ENCODE results near the gene NOL3. TPM values are rescaled to one million over a fixed set of nuclear protein-coding genes. Genes with fewer than 3 reads are reported as not detected.
A peak's percentile ranks its signal among the peaks of the same experiment; 100 is the strongest.

Gene NOL3
- total RNA-seq, 1 experiment from 2014 or later = 5.3 TPM

DNA sequence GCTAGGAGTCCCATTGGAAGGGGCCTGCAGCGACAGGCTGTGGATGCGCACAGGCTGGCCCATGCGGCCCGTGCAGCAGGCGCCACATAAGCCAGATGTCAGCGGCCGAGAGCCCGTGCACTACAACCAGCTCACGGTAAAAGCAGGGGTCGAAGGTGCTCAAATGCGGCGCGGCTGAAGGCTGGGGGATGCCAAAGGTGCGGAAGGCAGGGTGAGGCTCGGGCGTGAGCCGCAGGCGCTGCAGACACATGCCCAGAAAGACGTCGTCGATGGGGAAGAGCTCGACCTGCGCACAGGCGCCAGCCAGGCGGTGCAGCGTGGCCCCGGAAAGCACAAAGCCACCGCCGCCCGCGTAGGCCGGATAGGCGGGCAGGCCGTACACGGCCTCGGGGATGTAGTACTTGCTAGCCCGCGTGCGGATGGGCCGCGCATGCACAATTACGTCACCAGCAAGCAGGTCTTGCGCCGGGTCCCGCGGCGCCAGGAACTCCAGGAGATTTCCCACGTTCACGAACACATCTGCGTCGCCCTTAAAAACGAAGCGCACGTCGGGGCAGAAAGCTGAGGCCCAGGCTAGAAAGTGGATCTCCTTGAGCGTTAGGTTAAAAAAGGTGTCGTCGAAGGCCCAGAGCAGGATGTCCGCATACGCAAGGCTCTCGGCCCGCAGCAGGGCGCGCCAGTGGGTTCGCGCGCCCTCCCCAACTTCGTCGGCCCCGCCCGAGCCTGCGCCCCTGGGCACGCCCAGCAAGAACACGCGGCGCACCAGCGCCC lies 20.9 kb upstream of the NOL3 start:
- DNase-seq = peak; percentile 96
- Histone ChIP-seq H3K4me3 (ENCODE audit: insufficient read depth, low read depth, low read length) (peak overlapping the region; percentile 65), H3K27me3 (ENCODE audit: control insufficient read depth, insufficient read depth, low read length) (peaks cover 51% of the 10 kb centered on the region), H3K36me3 (replicated peaks; ENCODE audit: control insufficient read depth, insufficient read depth, low read length) (peaks cover 25% of the 10 kb centered on the region)

GRCh38 chr16:67150047-67150832 lies 20.1 kb upstream of the NOL3 start:
- Histone ChIP-seq H3K27me3 (ENCODE audit: control insufficient read depth, insufficient read depth, low read length) (peaks cover 59% of the 10 kb centered on the region), H3K4me3 (ENCODE audit: insufficient read depth, low read depth, low read length) (peak overlapping the region; percentile 65), H3K36me3 (replicated peaks; ENCODE audit: control insufficient read depth, insufficient read depth, low read length) (peaks cover 20% of the 10 kb centered on the region)
- DNase-seq = peak; percentile 97

GRCh38 chr16:67150833-67151396 lies 19.4 kb upstream of the NOL3 start, which contains the start of gene B3GNT9:
B3GNT9 (minus strand) TSS chr16:67150998; CDS start chr16:67150485, 513 bp downstream.
- H3K36me3 ChIP-seq (replicated peaks; ENCODE audit: control insufficient read depth, insufficient read depth, low read length) = peaks cover 14% of the 10 kb centered on the region
- H3K4me3 ChIP-seq (ENCODE audit: insufficient read depth, low read depth, low read length) = peak within 1 kb of the TSS; percentile 65
- DNase-seq = peak; percentile 94
- H3K27me3 ChIP-seq (ENCODE audit: control insufficient read depth, insufficient read depth, low read length) = peaks cover 66% of the 10 kb centered on the region

DNA sequence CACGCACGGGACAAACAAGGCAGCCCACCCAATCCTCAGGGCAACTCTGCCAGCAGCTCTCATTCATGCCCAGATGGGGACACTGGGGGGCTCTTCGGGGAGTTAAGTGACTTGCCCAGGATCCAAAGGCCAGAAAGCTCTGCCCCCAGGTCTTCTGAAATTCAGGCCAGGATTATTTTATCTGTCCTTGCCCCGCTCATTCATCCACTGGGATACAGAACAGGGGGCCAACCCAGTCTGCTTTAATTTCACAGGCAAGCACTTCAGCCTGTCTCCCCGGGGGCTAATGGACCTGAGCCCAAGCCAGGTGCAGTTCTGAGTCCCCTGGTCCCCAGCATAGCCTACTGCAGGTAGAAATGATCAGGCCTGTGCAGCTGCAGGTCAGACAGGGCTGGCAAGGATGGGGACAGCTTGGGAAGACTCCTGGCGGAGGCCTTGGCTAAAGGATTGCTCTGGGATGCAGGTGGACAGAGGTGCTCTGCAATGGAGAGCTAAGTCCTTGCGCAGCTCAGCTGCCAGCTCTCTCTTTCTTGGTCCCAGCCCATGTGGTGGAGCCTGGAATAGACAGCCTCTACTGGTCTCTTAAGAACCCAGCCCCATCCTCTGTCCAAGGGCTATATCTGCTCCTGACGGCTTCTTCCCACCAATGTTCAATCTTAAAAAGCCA lies 18.8 kb upstream of the NOL3 start:
- peak; percentile 60 for DNase-seq
- Histone ChIP-seq H3K36me3 (replicated peaks; ENCODE audit: control insufficient read depth, insufficient read depth, low read length) (peaks cover 10% of the 10 kb centered on the region), H3K4me3 (ENCODE audit: insufficient read depth, low read depth, low read length) (peak overlapping the region; percentile 65; the same call in 1 of the 2 replicates), H3K27me3 (ENCODE audit: control insufficient read depth, insufficient read depth, low read length) (peaks cover 72% of the 10 kb centered on the region)

- Histone ChIP-seq H3K36me3 (replicated peaks; ENCODE audit: control insufficient read depth, insufficient read depth, low read length) (no peaks in the 10 kb centered on the region), H3K27me3 (ENCODE audit: control insufficient read depth, insufficient read depth, low read length) (peaks cover 100% of the 10 kb centered on the region), H3K4me3 (ENCODE audit: insufficient read depth, low read depth, low read length) (peak overlapping the region; percentile 30; the same call in 1 of the 2 replicates)
- DNase-seq = peak; percentile 82
Observed at GRCh38 chr16:67154578-67155294, 15.6 kb upstream of the NOL3 start.

DNA sequence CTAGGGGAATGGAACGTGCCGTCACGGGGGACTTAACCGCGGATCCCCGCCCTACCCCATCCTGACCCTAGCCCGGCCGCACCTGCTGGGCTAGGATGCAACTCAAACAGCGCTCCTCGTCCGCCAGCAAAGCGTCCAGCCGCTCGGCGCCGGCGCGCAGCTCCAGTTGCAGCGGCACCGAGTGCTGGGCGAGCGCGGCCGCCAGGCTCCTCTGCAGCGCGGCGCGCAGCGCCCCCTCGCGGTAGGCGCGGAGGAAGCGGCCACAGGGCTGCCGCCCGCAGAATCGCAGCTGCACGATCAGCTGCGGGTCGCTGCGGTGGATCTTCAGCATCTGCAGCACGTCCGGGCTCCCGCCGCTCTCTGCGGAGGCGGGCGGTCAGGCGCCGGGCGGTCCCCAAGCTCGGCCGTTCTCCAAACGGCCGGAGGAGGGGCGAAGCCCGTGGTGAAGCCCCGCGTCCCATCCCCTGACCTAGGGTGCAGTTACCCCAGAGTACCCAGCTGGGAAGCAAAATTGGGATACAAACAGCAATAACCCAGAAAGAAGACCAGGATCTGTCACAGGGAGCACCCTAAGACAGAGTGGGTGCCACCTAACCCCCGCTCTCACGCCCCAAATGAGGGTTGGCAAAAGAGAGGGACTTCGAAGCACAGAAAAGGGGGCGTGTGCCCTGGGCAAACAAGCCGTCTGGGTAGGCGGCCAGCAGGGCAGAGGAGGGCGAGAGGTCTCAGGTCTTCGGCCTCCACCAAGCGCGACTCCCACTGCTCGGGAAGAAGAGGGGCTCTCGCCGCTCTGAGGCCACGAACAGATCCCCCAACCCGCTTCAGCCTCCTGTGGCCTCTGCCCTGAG lies 14.8 kb upstream of the NOL3 start:
- H3K4me3 ChIP-seq (ENCODE audit: insufficient read depth, low read depth, low read length) = peak overlapping the region; percentile 30; the same call in 1 of the 2 replicates
- no peaks in the 10 kb centered on the region for H3K36me3 ChIP-seq (replicated peaks; ENCODE audit: control insufficient read depth, insufficient read depth, low read length)
- DNase-seq = peak; percentile 98
- peaks cover 100% of the 10 kb centered on the region for H3K27me3 ChIP-seq (ENCODE audit: control insufficient read depth, insufficient read depth, low read length)

GRCh38 chr16:67156143-67156844 lies 14.0 kb upstream of the NOL3 start:
- Histone ChIP-seq H3K36me3 (replicated peaks; ENCODE audit: control insufficient read depth, insufficient read depth, low read length) (no peaks in the 10 kb centered on the region), H3K4me3 (ENCODE audit: insufficient read depth, low read depth, low read length) (no peak overlapping the region), H3K27me3 (ENCODE audit: control insufficient read depth, insufficient read depth, low read length) (peaks cover 99% of the 10 kb centered on the region)
- DNase-seq = no peak

DNA sequence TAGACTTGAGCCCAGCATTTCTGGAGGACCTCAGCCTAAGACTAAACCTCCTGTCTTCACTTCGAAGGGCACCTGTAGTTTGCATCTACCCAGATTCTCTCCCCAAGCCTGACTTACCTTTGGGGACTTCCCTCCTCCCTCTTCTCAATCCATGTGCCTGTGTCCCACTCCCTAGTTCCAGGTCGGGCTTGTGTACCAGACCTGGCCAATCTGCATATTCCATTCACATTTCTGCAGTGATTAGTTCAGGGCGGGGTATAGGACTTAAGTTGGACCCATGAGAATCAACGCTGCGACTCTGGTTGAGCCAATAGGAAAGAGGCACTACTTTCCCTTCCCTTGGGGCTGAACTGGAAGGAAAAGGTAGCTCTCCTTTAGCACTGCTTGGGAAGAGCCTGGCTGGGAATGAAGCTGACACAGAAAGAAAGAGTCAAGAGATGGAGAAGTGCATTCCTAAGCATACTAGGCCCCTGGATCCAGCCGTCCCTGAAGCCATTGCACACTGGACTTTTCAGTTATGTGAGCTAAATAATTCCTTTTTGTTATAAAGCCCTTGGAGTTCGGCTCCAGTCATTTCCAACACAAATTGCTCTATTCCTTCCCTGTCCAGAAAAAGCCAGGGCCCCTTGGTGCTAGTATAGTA lies 13.1 kb upstream of the NOL3 start:
- peaks cover 99% of the 10 kb centered on the region for H3K27me3 ChIP-seq (ENCODE audit: control insufficient read depth, insufficient read depth, low read length)
- DNase-seq = no peak
- no peaks in the 10 kb centered on the region for H3K36me3 ChIP-seq (replicated peaks; ENCODE audit: control insufficient read depth, insufficient read depth, low read length)
- no peak overlapping the region for H3K4me3 ChIP-seq (ENCODE audit: insufficient read depth, low read depth, low read length)

DNA sequence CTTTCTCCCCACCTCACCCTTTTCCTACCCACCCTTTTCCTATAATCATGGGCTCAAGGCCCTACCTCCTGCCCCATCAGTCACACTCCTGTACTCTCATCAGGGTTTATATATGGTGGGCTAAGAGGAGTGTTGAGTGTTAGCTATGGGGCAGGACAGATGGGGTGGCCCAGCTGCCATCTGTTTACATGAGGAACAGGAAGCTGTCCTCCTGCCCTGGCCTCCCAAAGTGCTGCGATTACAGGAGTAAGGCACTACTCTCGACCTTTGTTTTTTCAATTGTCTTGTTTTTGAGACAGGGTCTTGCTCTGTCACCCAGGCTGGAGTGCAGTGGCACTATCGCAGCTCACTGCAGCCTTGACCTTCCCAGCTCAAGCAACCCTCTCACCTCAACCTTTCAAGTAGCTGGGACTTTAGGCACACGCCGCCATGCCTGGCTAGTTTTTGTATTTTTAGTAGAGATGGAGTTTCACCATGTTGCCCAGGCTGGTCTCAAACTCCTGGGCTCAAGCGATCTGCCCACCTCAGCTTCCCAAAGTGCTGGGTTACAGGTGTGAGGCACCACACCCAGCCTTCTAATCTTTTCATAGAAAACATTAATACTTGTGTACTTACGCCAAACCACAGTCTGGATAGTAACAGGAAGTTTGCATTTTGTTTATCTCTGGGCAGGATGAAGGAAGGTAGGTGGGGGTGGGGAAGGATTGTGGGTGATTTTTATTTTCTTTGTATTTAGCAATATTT lies 12.3 kb upstream of the NOL3 start:
- Histone ChIP-seq H3K4me3 (ENCODE audit: insufficient read depth, low read depth, low read length) (no peak overlapping the region), H3K27me3 (ENCODE audit: control insufficient read depth, insufficient read depth, low read length) (peaks cover 99% of the 10 kb centered on the region), H3K36me3 (replicated peaks; ENCODE audit: control insufficient read depth, insufficient read depth, low read length) (no peaks in the 10 kb centered on the region)
- DNase-seq = no peak

DNA sequence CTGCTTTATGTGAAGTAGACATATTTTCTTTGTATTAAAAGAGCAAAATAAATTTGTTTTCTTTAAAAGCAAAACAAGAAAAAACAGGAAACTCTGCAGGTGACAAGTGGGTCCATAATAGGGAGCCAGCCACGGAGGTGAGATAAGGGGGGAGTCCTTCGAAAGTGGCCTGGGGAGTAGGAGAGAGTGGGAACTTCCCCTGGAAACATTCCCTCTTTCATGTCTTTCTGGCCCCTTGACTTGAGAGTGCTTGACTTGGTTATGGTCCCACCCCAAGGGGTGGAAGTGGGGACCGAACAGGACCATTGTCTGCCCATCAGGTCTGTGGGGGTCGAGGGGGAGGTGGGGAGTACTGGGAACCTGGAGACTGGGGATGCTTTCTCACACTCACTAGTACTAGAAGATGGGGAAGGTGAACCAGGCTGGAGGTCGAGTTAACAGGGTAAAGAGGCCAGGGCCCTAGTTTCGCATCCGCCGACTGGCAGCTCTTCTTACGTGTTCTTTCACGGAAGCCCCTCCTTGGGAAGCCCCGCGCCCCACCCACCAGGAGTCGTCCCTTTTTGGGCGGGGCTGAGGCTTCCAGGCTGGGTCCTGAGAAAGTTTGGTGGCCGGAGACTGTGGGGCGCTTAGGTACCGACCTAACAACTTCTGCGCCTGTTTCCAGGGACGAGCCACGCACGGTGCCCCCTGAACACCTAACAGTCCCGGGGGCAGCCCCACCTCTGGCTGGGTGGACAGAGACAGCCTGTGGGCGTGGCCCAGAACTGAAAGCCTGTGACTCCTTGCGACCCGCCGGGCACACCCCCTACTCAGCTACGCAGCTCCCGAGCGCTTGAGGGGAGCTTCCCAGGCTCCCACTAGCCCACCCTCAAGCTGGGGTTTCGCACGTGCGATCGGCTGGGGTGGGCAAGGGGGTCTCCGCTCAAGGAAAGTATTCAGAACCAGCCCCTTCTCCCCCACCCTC lies 11.4 kb upstream of the NOL3 start:
- DNase-seq = peak; percentile 78
- no peaks in the 10 kb centered on the region for H3K36me3 ChIP-seq (replicated peaks; ENCODE audit: control insufficient read depth, insufficient read depth, low read length)
- H3K4me3 ChIP-seq (ENCODE audit: insufficient read depth, low read depth, low read length) = peak overlapping the region; percentile 58
- peaks cover 99% of the 10 kb centered on the region for H3K27me3 ChIP-seq (ENCODE audit: control insufficient read depth, insufficient read depth, low read length)

DNA sequence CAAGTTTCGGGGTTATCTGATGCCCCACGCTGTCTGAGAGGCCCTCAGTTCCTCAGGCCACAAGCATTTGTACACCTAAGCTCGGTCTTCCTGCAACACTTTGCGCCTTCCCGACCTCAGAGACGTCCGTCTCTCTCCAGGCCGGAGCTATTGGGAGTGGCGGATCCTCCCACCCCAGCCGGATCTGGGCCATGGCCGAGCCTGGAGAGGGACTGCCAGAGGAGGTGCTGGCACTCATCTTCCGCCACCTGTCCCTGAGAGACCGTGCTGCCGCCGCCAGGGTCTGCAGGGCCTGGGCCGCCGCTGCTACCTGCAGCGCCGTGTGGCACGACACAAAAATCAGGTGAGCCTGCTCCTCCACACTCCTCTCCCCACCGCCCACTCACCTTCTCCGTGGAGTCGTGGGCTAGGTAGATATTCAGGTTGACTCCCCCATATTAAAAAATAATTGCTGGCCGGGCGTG lies 8.7 kb upstream of the NOL3 start:
- H3K36me3 ChIP-seq (replicated peaks; ENCODE audit: control insufficient read depth, insufficient read depth, low read length) = no peaks in the 10 kb centered on the region
- H3K27me3 ChIP-seq (ENCODE audit: control insufficient read depth, insufficient read depth, low read length) = peaks cover 99% of the 10 kb centered on the region
- H3K4me3 ChIP-seq (ENCODE audit: insufficient read depth, low read depth, low read length) = no peak overlapping the region
- peak; percentile 75 for DNase-seq
